WTC11 (cell line): ENCODE data around the gene FBXL13. TPM values are rescaled to one million over a fixed set of nuclear protein-coding genes. Genes with fewer than 3 reads are reported as not detected.

Experiments used
- ATAC-seq: fragments of 200-7000 bp; cut with Tn5 transposase; 2 replicates; pipeline ENCODE4 v1.10.0; 2021; ENCODE audit warnings: mild to moderate bottlenecking, moderate library complexity
- CTCF ChIA-PET: fragments of 300-600 bp; sonication (Branson Sonifier 250); formaldehyde crosslinking; loops from one replicate; lab custom pipeline; 2021; ENCODE audit warnings: antibody characterized with exemption; lab: Charles Lee
- POLR2A ChIA-PET: fragments of 350-600 bp; sonication (Branson Sonifier 250); formaldehyde crosslinking; loops from one replicate; lab custom pipeline; 2021; ENCODE audit warnings: antibody characterized with exemption; lab: Charles Lee
- DNase-seq: peaks from one replicate; pipeline ENCODE4 v3.0.0; 2021; ENCODE audit warnings: low spot score
- H3K27ac Mint-ChIP-seq: 2 replicates; pipeline ENCODE4 v1.8.0; 2021; ENCODE audit warnings: mixed read lengths
- H3K27me3 Mint-ChIP-seq: 2 replicates; pipeline ENCODE4 v1.8.0; 2021; ENCODE audit warnings: low read depth, mild to moderate bottlenecking, moderate library complexity, mixed read lengths
- H3K36me3 Mint-ChIP-seq: 2 replicates; pipeline ENCODE4 v1.8.0; 2021; ENCODE audit warnings: mixed read lengths
- H3K4me1 Mint-ChIP-seq: 2 replicates; pipeline ENCODE4 v1.8.0; 2022; ENCODE audit warnings: mixed read lengths
- H3K4me3 Mint-ChIP-seq: 2 replicates; pipeline ENCODE4 v1.8.0; 2021; ENCODE audit warnings: mild to moderate bottlenecking, moderate library complexity, mixed read lengths
- H3K9me3 Mint-ChIP-seq: 2 replicates; pipeline ENCODE4 v1.8.0; 2021; ENCODE audit warnings: mixed read lengths
- CREB1 ChIP-seq: sonication (generic); formaldehyde crosslinking; IDR thresholded peaks from 2 replicates; pipeline ENCODE4 v1.8.0; 2023; ENCODE audit warnings: mild to moderate bottlenecking, missing genetic modification reagents
- EMX1 ChIP-seq: fragments of 250-450 bp; sonication (Bioruptor Pico); IDR thresholded peaks from 2 replicates; pipeline ENCODE4 v1.8.0; 2021; ENCODE audit warnings: mild to moderate bottlenecking
- NFATC4 ChIP-seq: fragments of 250-450 bp; sonication (Bioruptor Pico); IDR thresholded peaks from 2 replicates; pipeline ENCODE4 v1.9.0; 2021; ENCODE audit warnings: mild to moderate bottlenecking
- NFE2L1 ChIP-seq: sonication (generic); formaldehyde crosslinking; IDR thresholded peaks from 2 replicates; pipeline ENCODE4 v1.8.1; 2023; ENCODE audit warnings: missing genetic modification reagents
- SMAD4 ChIP-seq: sonication (generic); formaldehyde crosslinking; IDR thresholded peaks from 2 replicates; pipeline ENCODE4 v1.8.0; 2022; ENCODE audit warnings: mild to moderate bottlenecking, missing genetic modification reagents
- TCF7 ChIP-seq: sonication (generic); formaldehyde crosslinking; IDR thresholded peaks from 2 replicates; pipeline ENCODE4 v1.8.0; 2022; ENCODE audit warnings: mild to moderate bottlenecking, low read depth, missing genetic modification reagents, moderate library complexity
- ZNF263 ChIP-seq: sonication (generic); formaldehyde crosslinking; IDR thresholded peaks from 2 replicates; pipeline ENCODE4 v1.8.1; 2022; ENCODE audit warnings: low read depth, mild to moderate bottlenecking, moderate library complexity, missing genetic modification reagents
- ZNF423 ChIP-seq: fragments of 250-450 bp; sonication (Bioruptor Pico); IDR thresholded peaks from 2 replicates; pipeline ENCODE4 v2.1.2; 2022; ENCODE audit warnings: mild to moderate bottlenecking, moderate library complexity
- total RNA-seq: library from RNA; stranded (reverse); gene quantifications from 3 replicates; pipeline ENCODE4 v1.2.3, GENCODE V29; 2021
- TF ChIP-seq, protein P1 (sequence below): sonication (generic); formaldehyde crosslinking; IDR thresholded peaks from 2 replicates; pipeline ENCODE4 v1.8.1; 2023; ENCODE audit warnings: mild to moderate bottlenecking, missing genetic modification reagents, moderate library complexity
- TF ChIP-seq, protein P2 (sequence below): sonication (generic); formaldehyde crosslinking; IDR thresholded peaks from 2 replicates; pipeline ENCODE4 v1.8.0; 2022; ENCODE audit warnings: mild to moderate bottlenecking, missing genetic modification reagents
- TF ChIP-seq, protein P3 (sequence below): sonication (generic); formaldehyde crosslinking; IDR thresholded peaks from 2 replicates; pipeline ENCODE4 v1.8.1; 2023; ENCODE audit warnings: mild to moderate bottlenecking, moderate library complexity, missing genetic modification reagents
- TF ChIP-seq, protein P4 (sequence below): fragments of 200-600 bp; IDR thresholded peaks from 2 replicates; pipeline ENCODE4 v1.8.0; 2022; ENCODE audit warnings: antibody characterized with exemption
- TF ChIP-seq, protein P5 (sequence below): sonication (generic); formaldehyde crosslinking; IDR thresholded peaks from 2 replicates; pipeline ENCODE4 v1.8.1; 2023; ENCODE audit warnings: mild to moderate bottlenecking, missing genetic modification reagents, moderate library complexity
- TF ChIP-seq, protein P6 (sequence below): sonication (generic); formaldehyde crosslinking; IDR thresholded peaks from 2 replicates; pipeline ENCODE4 v1.8.0; 2022; ENCODE audit warnings: mild to moderate bottlenecking, missing genetic modification reagents
- TF ChIP-seq, protein P7 (sequence below): sonication (generic); formaldehyde crosslinking; IDR thresholded peaks from 2 replicates; pipeline ENCODE4 v1.8.1; 2022; ENCODE audit warnings: mild to moderate bottlenecking, missing genetic modification reagents, moderate library complexity, borderline replicate concordance
- TF ChIP-seq, protein P8 (sequence below): sonication (generic); formaldehyde crosslinking; IDR thresholded peaks from 2 replicates; pipeline ENCODE4 v1.8.1; 2022; ENCODE audit warnings: low read depth, mild to moderate bottlenecking, moderate library complexity, missing genetic modification reagents, borderline replicate concordance

FBXL13 gene
- total RNA-seq, 1 experiment from 2014 or later, result 1.7 TPM

DNA sequence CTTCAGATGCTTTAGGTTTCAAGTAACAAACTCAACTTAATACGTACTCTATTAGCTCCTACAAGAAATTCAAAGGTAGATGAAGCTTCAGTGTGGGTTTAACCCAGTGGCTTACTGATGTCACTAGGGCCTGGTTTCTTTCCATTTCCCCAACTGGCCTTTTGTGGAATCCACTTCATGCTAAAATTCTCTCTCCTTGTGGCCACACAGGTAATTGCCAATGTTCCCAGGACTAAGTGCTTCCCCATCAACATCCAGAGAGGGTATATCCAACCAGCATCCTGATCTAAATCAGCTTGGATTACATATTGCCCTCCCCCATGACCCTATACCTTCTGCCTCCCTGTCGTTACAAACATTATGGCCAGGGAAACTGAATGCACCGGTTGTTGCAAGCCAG is 10.7 kb downstream of the FBXL13 start:
- DNase-seq (no peak), ATAC-seq (peak; percentile 66)
- no peak overlapping the region for H3K4me3 Mint-ChIP-seq
- POLR2A ChIA-PET, result no interaction called here
- H3K4me1 Mint-ChIP-seq, result peaks cover 7% of the 10 kb centered on the region; the same call in 1 of the 2 replicates
- no peak overlapping the region for H3K27ac Mint-ChIP-seq
- peaks cover 3% of the 10 kb centered on the region; the same call in 1 of the 2 replicates for H3K27me3 Mint-ChIP-seq
- H3K9me3 Mint-ChIP-seq, result peaks cover 18% of the 10 kb centered on the region
- CTCF ChIA-PET, result no interaction called here
- H3K36me3 Mint-ChIP-seq, result peaks cover 11% of the 10 kb centered on the region
- no peak for TF ChIP-seq TCF7 (CRISPR knock-in tag)
- TF ChIP-seq, protein P1, sequence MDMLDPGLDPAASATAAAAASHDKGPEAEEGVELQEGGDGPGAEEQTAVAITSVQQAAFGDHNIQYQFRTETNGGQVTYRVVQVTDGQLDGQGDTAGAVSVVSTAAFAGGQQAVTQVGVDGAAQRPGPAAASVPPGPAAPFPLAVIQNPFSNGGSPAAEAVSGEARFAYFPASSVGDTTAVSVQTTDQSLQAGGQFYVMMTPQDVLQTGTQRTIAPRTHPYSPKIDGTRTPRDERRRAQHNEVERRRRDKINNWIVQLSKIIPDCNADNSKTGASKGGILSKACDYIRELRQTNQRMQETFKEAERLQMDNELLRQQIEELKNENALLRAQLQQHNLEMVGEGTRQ, result no peak
- TF ChIP-seq, protein P2, sequence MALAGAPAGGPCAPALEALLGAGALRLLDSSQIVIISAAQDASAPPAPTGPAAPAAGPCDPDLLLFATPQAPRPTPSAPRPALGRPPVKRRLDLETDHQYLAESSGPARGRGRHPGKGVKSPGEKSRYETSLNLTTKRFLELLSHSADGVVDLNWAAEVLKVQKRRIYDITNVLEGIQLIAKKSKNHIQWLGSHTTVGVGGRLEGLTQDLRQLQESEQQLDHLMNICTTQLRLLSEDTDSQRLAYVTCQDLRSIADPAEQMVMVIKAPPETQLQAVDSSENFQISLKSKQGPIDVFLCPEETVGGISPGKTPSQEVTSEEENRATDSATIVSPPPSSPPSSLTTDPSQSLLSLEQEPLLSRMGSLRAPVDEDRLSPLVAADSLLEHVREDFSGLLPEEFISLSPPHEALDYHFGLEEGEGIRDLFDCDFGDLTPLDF (CRISPR knock-in tag), result no peak
- TF ChIP-seq SMAD4 (CRISPR knock-in tag), result no peak
- TF ChIP-seq ZNF263 (CRISPR knock-in tag), result no peak
- TF ChIP-seq, protein P3, sequence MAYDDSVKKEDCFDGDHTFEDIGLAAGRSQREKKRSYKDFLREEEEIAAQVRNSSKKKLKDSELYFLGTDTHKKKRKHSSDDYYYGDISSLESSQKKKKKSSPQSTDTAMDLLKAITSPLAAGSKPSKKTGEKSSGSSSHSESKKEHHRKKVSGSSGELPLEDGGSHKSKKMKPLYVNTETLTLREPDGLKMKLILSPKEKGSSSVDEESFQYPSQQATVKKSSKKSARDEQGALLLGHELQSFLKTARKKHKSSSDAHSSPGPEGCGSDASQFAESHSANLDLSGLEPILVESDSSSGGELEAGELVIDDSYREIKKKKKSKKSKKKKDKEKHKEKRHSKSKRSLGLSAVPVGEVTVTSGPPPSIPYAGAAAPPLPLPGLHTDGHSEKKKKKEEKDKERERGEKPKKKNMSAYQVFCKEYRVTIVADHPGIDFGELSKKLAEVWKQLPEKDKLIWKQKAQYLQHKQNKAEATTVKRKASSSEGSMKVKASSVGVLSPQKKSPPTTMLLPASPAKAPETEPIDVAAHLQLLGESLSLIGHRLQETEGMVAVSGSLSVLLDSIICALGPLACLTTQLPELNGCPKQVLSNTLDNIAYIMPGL (CRISPR knock-in tag), result no peak
- TF ChIP-seq CREB1, result no peak
- TF ChIP-seq, protein P4, sequence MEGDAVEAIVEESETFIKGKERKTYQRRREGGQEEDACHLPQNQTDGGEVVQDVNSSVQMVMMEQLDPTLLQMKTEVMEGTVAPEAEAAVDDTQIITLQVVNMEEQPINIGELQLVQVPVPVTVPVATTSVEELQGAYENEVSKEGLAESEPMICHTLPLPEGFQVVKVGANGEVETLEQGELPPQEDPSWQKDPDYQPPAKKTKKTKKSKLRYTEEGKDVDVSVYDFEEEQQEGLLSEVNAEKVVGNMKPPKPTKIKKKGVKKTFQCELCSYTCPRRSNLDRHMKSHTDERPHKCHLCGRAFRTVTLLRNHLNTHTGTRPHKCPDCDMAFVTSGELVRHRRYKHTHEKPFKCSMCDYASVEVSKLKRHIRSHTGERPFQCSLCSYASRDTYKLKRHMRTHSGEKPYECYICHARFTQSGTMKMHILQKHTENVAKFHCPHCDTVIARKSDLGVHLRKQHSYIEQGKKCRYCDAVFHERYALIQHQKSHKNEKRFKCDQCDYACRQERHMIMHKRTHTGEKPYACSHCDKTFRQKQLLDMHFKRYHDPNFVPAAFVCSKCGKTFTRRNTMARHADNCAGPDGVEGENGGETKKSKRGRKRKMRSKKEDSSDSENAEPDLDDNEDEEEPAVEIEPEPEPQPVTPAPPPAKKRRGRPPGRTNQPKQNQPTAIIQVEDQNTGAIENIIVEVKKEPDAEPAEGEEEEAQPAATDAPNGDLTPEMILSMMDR, result no peak
- TF ChIP-seq, all 79 proteins: peak for 0

DNA sequence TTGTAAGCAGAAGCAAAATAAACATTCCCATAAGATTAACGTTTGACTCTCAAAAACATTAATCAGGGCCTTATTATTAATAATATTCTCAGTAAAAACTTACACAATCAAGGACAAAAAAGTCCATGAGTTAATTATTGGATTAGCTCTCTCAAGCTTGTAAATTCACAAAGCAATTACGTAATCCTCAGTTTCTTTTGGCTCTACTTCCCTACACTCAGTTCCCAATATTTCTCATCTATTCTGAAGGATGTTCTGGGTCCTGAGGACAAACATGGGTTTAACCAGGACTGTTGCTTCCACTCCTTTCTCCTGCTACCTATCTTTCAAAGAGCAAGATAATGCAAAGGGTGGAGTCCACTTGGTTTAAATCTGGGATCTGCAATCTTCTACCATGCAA is 15.1 kb downstream of the FBXL13 start:
- ATAC-seq (no peak), DNase-seq (no peak)
- TF ChIP-seq, protein P5, sequence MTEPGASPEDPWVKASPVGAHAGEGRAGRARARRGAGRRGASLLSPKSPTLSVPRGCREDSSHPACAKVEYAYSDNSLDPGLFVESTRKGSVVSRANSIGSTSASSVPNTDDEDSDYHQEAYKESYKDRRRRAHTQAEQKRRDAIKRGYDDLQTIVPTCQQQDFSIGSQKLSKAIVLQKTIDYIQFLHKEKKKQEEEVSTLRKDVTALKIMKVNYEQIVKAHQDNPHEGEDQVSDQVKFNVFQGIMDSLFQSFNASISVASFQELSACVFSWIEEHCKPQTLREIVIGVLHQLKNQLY (CRISPR knock-in tag), result no peak
- TF ChIP-seq ZNF423 (CRISPR knock-in tag) (no peak), EMX1 (CRISPR knock-in tag) (no peak), NFE2L1 (no peak), NFATC4 (no peak), CREB1 (no peak)
- TF ChIP-seq, protein P6, sequence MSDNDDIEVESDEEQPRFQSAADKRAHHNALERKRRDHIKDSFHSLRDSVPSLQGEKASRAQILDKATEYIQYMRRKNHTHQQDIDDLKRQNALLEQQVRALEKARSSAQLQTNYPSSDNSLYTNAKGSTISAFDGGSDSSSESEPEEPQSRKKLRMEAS (CRISPR knock-in tag), result no peak
- TF ChIP-seq, protein P1, result no peak
- TF ChIP-seq, protein P7, sequence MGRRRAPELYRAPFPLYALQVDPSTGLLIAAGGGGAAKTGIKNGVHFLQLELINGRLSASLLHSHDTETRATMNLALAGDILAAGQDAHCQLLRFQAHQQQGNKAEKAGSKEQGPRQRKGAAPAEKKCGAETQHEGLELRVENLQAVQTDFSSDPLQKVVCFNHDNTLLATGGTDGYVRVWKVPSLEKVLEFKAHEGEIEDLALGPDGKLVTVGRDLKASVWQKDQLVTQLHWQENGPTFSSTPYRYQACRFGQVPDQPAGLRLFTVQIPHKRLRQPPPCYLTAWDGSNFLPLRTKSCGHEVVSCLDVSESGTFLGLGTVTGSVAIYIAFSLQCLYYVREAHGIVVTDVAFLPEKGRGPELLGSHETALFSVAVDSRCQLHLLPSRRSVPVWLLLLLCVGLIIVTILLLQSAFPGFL (CRISPR knock-in tag), result no peak
- TF ChIP-seq, protein P8, sequence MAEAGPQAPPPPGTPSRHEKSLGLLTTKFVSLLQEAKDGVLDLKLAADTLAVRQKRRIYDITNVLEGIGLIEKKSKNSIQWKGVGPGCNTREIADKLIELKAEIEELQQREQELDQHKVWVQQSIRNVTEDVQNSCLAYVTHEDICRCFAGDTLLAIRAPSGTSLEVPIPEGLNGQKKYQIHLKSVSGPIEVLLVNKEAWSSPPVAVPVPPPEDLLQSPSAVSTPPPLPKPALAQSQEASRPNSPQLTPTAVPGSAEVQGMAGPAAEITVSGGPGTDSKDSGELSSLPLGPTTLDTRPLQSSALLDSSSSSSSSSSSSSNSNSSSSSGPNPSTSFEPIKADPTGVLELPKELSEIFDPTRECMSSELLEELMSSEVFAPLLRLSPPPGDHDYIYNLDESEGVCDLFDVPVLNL, result no peak
- CTCF ChIA-PET, result no interaction called here
- Mint-ChIP-seq H3K27me3 (no peaks in the 10 kb centered on the region), H3K4me3 (no peak overlapping the region), H3K9me3 (no peaks in the 10 kb centered on the region), H3K4me1 (peaks cover 7% of the 10 kb centered on the region; the same call in 1 of the 2 replicates), H3K36me3 (peaks cover 2% of the 10 kb centered on the region), H3K27ac (no peak overlapping the region)
- POLR2A ChIA-PET, result no interaction called here
